ENCODE data around the gene MX2. TPM values are rescaled to one million over a fixed set of nuclear protein-coding genes. Genes with fewer than 3 reads are reported as not detected.

MX2 gene
- total RNA-seq, 1 donor from 2014 or later: 66.3 TPM

DNA sequence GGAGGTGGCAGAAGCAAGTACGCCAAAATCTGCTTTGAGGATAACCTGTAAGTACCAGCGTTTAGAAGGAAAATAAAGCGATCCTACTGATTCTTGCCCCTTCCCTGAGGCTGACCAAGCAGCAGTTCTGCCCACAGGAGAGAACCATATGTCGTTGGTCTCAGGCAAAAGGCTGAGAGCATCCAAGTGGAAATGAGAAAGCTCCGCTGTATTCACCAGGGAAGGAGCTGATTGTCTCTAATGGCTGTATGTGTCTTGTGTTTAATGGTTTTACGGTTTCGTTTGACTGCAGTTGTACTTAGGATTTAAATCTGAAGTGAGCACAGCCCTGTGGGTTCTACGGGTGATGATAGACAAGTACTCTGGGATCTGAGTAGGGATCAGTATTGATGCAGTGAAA, 23.4 kb upstream of the MX2 start:
- intact Hi-C loops (cut with micrococcal nuclease): no loop called here

DNA sequence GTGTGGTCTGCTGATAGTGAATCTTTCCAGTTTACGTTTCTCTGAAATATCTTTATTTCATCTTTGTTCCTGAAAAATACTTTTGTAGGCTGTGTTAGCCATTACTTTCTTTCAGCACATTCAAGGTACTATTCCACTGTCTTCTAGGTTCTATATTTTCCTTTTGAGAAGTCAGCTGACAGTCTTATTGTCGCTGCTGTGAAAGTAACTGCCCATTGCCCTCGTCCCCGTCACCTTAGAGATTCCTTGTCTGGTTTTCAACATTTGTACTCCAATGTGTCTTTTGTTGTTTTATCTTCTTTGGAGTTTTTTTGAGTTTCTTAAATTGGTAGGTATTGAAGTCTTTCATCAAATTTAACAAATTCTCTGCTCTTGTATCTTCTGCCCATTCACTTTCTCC, 19.8 kb upstream of the MX2 start:
- intact Hi-C loops (cut with micrococcal nuclease): no loop called here

DNA sequence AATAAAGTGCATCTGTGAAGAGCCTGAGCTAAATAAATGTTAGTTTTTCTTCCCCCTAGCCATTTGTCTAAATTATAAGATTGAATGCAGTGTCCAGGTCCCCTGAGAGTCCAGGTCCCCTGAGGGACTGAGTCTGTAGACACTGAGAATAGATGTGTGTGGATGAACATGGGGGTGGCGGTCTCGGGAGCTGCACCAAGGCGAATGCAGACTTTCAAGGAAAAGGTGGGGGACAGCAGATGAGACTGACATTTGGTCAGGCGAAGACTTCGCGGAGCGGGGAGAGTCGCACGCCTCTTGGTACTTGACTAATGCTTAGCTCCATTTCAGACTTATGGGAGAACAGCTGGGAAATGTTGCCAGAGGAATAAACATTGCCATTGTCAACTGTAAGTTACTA, 17.7 kb upstream of the MX2 start:
- intact Hi-C loops (cut with micrococcal nuclease): no loop called here

DNA sequence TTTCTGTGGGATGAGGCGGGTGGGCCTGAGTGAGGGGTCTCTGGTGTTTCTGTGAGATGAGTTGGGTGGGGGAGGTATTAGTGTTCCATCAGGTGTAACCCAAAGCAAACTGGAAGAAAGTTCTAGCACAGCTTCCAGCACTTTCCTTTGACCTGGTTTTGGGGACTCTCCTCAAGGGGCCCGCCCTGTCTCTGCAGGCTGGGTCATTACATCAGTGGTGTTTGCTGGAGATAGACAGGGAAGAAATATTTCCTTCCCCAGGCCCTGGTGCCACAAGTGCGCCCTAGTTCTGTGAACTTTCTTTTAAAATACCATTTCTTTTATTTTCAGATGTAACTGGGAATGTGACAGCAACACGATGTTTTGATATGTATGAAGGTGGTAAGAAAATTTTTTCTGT, 16.5 kb upstream of the MX2 start:
- intact Hi-C loops (cut with micrococcal nuclease): no loop called here

DNA sequence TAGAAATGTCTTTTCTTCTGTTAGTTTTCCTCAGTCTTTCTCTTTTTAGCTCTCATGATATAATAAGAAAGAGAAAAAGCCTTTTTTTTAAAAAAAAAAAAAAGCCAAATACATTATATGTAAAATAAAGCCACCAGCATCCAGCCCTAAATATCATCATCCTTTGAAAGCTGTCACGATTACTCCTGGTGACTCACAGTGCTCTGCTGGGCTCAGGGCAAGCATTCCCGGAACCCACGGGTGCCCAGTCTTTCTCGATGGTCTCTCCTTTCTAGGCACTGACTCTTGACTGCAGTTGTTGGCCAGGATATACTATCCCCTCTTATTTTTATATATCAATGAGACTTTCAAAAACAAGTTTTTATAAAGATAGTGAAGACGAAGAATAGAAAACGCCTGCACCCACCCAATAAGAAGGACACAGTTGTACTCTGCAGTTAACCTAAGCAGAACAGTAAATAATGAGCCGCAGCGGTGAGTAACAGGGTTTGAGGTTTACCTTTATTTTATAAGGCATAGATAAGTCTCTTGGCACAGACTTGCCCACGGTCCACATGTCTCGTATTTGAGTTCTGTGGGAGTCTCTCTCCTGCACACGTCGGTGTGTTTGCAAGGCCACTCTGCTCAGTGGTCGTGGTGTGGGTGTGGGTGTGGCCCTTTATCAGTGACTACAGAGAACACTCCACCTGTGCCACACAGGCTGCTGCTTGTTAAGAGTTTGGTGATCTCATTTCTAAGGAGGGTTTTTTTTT, 15.7 kb upstream of the MX2 start:
- intact Hi-C loops (cut with micrococcal nuclease): no loop called here

DNA sequence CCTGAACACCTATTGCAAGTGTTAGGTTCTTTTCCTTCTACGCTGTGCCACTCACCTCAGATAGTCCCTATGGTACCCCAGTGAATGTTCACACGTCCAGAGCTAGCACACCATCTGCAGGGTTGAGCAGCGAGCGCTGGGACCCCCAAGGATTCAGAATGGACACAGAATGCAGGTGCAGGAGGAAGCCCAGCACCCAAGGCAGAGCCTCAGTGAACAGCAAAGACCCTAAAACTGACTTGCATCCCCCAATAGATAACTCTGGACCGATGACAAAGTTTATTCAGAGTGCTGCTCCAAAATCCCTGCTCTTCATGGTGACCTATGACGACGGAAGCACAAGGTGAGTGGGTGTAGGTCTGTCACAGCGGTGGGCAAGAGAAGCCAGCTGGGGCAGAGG, 15.1 kb upstream of the MX2 start:
- intact Hi-C loops (cut with micrococcal nuclease): no loop called here

DNA sequence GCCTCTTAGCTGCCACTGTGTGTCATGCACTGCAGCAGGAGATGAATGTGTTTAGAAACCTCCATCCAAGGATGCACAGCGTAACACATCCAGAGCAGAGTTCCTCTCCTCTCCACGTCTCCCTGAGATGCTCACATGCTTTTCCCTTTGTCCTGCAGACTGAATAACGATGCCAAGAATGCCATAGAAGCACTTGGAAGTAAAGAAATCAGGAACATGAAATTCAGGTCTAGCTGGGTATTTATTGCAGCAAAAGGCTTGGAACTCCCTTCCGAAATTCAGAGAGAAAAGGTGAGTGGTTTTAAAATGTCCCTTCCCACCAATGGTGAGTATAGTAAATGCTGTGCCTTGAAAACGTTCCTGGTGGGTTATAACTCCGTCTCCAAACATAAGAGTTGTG, 13.4 kb upstream of the MX2 start:
- intact Hi-C loops (cut with micrococcal nuclease): no loop called here

DNA sequence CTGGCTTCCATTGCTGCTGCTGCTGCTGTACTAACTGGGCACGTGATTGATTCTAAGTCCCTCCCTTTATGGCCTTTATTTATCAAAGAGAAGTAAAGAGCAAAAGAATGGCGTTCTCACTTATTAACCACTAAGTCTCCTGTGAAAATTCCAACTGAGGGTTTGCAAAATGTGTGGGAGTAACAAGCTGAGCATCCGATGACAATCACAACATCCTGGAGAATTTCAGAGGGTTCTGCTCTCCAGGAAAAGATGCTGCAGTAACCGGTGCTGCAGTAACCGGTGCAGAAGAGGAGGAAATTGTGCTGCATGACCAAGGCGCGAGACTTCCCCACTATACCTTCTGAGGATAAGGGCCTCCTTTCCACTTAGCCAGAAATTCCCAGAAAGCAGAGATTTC, 12.7 kb upstream of the MX2 start:
- intact Hi-C loops (cut with micrococcal nuclease): no loop called here

DNA sequence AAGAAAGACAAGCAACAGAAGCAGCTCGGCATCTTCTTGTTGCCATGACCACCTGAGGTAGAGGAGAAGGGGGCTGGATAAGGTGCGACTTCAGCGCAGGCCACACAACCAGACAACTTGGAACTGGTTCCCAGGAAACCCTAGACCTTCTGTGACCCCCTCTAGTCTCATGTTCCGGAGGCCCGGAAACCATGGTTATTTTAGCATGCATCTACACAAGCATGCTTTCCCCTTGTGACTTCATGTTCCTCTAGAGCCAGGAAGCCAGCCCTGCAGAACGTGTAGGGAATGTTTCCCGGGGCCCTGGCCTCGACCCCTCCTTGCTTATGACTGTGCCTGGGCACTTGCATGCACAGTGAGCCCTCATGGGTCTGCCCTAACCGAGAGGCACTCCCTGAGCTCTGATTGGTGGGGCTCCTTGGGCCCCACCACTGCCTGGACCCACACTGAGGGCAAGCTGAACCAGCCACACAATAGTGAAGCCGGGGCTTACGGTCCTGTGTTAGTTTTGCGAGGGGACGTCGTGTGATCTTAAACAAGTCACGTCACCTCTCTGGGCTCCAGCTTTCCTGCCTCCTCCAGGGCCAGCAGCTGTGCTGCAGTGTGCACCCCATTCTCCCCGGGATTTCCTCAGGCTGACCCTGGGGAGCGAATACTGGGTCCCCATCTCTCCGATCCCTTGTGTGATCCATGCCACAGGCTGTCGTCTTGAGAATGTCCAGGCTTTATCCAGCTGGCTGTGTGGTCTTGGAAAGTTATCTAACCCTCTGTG, 12.0 kb upstream of the MX2 start:
- intact Hi-C loops (cut with micrococcal nuclease): no loop called here

DNA sequence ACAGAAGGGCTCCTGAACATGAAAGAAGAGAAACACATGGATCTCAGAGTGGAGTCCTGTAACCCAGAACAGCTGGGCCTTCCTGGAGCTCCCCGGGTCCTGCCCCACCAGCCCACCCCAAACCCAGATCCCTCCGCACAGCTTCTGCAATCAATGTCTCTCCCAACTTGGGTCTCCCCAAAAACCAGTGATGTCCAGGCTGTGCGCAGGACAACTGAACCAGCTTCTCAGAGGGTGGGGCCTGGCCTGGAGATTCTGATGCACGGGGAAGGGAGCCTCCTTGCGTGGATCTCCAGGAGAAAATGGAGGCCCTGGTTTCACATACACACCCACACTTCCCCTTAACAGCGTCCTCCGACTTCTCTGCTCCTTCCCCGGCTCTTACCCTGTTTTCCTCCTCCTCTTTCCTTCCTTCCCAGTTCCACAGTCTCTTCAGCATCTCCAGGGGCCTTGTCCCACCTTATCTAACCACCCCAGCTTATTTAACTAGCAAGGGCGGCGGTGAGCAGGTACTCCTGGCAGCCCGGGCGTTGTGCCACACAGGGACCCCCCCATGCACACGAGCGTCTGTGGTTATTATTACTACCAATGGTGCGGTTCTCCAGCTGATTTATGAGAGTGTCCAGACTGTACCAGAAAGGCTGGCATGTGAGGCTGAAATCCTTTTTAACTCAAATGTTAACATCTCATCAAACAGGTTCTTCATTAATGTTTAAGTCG, 11.2 kb upstream of the MX2 start:
- intact Hi-C loops (cut with micrococcal nuclease): no loop called here

DNA sequence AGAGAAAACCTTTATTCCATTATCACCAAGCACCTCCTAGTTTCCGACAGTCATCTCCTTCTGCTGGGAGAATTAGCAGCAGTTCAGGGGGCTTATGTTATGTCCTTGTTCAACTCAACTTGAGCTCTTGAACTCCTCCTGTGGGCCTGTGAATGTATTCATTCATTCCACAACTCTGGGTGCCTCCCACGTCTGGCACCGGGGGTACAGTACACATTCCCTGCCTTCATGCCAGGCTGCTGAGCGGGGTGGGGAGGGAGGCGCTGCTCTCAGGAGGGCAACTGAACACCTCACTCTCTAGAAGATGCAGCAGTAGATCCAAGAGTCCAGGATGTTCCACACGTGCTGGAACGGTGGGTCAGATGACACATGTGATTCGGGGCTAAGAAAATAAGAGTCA, 4.3 kb upstream of the MX2 start:
- intact Hi-C loops (cut with micrococcal nuclease): no loop called here

DNA sequence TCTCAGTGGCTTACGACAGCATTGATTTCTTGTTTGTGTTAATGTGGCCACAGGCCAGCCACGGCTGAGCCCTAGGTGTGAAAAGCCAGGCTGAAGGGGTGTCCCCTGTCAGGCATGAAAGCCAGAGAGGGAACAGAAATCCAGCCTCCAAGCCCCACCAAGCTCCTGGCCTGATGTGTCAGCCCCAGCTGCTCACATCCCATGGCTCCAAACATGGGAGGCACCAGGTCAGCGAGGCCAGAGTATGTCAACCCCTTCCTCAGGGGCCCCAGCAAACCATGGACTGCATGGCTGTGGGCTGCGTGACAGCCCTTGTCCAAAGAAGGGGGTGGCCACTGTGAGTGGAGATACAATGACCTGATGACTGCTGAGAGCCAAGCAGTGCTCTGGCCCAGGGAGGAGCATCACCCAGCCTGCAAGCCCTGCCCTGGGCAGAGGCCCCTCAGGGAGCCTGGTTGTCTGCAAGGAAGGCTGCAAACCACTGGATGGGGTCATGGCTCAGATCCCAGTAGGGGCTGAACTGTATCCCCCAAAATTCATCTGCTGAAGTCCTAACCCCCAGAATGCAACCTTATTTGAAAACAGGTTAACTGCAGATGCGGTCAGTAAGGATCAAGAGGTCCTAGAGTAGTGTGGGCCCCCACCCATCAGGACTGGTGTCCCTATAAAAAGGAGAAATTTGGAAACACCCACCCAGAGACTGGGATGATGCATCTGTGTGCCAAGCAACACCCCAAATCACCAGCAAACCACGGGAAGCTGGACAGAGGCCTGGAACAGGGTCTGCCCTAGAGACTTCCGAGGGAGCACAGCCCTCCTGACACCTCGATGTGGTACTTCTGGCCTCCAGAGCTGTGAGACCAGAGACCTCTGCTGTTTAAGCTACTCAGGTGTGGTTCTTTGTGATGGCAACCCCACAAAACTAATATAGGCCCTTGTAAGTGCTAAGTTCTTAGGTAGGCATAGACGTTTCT, 3.3 kb upstream of the MX2 start:
- intact Hi-C loops (cut with micrococcal nuclease): no loop called here

DNA sequence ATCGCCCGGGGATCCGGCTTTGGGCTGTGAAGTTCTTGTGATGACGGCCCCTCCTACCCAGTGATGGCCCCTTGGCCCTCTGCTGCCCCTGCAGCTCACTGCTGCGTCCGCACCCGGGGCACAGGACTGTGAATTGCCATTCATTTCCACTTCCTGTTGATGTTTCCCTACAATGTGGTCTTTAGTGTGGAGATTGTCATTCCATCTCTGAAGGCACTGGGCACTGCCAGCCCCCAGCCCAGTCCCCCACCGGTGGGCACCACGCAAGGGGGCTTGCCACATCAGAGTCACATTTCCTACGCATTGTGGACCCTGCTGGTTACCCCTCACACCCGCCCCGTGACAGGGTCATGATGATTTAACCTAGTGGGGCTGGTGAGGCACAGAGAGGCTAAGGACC, 2.5 kb upstream of the MX2 start:
- intact Hi-C loops (cut with micrococcal nuclease): no loop called here

DNA sequence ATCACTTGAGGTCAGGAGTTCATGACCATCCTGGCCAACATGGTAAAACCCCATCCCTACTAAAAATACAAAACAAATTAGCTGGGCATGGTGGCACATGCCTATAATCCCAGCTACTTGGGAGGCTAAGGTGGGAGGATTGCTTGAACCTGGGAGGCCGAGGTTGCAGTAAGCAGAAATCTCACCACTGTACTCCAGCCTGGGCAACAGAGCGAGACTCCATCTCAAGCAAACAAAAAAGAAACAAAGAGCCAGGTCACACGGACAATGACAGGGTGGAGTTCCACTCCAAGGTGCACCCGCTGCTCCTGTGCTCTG, 2.1 kb upstream of the MX2 start:
- intact Hi-C loops (cut with micrococcal nuclease): loop anchor here (2.0 to 10.0 kb wide), 3 partner anchors 643 to 1165 kb away; no protein-coding TSS in a partner anchor

DNA sequence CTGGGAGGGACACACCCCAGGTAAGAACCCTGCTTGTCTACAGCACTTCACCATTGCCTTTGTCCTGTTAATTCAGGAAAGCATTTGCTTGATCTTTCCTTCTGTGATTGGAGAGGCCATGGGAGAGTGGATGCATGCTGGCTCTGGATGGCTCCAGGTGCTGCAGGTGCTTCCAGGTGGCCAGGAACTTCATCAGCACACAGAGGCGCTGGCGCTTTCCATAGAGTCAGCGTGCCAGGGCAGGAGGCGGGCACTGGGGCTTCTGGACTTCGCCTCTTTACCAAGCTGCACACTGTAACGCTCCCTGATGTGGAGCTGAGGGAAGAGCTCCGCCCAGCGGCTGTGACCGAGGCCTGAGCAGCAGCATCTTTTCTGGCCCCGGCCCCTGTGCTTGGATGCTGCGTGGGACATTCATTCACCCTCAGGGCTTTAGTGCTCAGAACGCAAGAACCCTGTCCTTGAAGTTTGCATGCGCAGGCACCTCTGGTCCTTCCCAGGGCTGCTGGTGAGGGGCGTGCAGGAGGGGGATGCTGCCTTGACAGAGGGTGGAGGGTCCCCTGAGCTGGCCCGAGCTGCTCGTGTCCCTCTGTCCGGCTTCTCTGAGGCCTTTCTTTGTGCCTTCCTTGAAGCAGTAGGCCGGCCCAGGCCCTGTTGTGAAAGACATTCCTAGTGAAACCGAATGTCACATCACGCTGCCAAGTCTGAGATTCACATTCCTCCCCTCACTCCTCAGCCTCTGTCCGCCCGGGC, 1.6 kb upstream of the MX2 start:
- intact Hi-C loops (cut with micrococcal nuclease): loop anchor here (2.0 to 10.0 kb wide), 3 partner anchors 643 to 1165 kb away; no protein-coding TSS in a partner anchor

DNA sequence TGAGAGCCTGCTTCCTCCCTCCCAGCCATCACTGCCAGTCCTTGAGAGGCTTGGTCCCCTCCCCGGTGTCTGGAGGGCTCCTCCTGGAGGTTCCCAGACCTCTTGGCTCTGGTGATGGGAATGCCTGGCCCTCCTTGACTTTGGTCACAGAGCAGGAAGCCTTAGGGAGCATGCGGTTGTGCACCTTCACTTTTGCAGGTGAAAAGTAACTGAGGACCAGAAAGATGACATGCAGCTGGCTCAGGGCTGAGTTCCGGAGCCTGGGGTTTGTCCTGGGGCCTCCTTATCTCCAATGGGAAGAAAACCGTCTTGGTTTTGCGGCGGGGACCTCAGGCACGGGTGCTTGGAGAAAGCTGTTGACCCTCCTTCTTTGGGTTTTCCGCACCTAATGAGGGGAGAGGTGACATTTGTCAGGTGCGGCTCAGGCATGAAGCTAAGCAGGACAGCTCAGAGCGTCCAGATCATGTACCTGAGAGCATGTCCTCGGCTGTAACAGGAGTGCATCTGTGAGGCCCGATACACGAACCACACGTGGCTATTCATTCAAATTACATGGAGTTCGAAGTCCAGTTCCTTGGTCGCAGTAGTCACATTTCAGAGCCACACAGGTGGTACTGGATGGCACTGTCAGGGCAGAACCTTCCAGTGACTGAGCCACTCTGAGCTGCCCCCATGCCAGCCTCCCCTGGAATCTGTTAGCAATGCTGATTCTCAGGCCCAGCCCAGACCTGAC, 608 bp upstream of the MX2 start:
- intact Hi-C loops (cut with micrococcal nuclease): loop anchor here (1.0 to 10.0 kb wide), 4 partner anchors 194 to 1164 kb away; no protein-coding TSS in a partner anchor

DNA sequence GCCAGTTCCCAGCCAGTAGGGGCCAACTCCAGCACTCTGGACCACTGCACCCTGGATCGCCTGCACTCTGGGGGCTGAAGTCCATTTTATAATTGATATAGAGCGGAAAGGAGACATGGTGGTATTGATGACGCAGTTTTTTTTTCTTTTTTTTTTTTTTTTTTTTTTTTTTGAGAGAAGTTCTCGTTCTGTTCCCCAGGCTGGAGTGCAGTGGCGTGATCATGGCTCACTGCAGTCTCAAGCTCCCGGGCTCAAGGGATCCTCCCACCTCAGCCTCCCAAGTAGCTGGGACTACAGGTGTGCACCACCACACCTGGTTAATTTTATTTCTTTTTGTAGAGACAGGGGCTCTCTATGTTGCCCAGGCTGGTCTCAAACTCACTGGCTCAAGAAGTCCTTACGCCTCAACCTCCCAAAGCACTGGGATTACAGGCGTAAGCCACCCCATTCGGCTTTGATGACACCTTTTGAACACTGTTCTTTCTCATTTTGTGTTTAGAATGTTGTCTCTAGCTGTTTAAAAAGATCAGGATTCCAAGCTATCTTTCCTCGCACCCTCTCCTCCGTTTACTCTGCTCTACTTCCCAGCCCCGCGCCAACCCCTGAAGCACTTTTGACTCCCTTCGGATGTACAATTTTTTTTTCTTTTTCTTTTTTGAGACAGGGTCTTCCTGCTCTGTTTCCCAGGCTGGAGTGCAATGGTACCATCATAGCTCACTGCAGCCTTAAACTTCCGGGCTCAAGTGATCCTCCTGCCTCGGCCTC, 960 bp downstream of the MX2 start:
- intact Hi-C loops (cut with micrococcal nuclease): loop anchor here (1.0 to 10.0 kb wide), 7 partner anchors 8 to 1162 kb away; partner anchors contain the start of genes MX1 and ZBTB21

DNA sequence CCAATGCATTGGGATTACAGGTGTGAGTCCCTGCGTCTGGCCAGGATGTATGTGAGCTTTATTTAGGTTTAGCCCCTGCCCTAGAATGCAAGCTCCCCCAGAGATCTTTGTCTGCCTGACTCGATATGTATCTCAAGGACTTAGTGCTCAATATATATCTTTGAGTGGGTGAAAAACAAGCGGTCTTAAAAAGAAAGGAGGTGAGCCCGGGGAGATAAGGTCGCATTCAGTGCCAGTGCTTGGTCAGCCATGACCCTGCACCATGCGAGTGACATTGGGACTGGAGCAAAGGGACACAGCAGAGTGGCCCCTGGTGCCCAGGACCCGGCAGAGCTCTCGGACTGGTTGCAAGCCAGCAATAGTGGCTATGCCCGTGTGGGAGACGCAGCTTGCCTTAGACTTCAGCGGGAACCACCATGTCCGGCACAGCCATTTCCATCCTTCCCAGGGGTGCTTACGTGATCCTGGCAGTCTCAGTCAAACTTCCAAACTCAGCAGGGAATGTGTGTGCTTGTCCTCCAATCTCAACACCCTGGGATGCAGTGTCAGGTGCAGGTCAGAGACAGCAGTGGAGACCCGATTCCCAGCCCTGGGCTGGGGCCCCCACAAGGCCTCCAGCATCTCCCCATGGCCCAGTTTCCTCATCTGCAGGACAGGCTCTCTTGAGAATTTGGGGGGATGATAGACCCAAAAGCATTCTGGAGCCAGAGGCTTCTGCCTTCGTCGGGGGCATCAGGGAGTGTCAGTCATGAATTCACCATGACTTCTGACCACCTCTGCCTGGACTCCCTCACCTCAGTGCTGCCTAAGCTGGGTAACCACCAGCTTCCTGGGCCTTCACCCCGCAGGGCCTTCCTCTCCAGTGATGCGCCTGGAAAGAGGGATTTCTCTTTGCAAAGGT, 1.8 kb downstream of the MX2 start:
- intact Hi-C loops (cut with micrococcal nuclease): loop anchor here (5.0 to 10.0 kb wide), 2 partner anchors 859 to 1161 kb away; no protein-coding TSS in a partner anchor

Measured in T-helper 1 cell treated with Interleukin-12 subunit alpha and Interleukin-12 subunit beta and Interleukin-4 antibody, amounts not matched to agents 30 ng/mL and 1 ng/mL, for 36 hours (primary cell).